B cell (primary cell): ENCODE measurements around the gene KLHL2. TPM values are rescaled to one million over a fixed set of nuclear protein-coding genes. Genes with fewer than 3 reads are reported as not detected.
"Not testable (repeated sequence)": the region's sequence is repeated elsewhere in the genome, so short reads cannot be mapped to it uniquely, and the experiment has no call there.

ENCODE experiments used
- ATAC-seq: fragments of 200-7000 bp; cut with Tn5 transposase; one replicate; pipeline ENCODE4 v1.10.0; 2021; ENCODE audit warnings: low read depth, mild to moderate bottlenecking, moderate number of reproducible peaks, moderate library complexity
- CTCF ChIA-PET: fragments of 350-600 bp; sonication (Branson Sonifier 250); formaldehyde crosslinking; loops from one replicate; lab custom pipeline; 2021; ENCODE audit warnings: antibody characterized with exemption, inconsistent platforms; lab: Charles Lee
- POLR2A ChIA-PET: fragments of 350-600 bp; sonication (Branson Sonifier 250); formaldehyde crosslinking; loops from one replicate; lab custom pipeline; 2021; ENCODE audit warnings: antibody characterized with exemption; lab: Charles Lee
- DNase-seq: peaks from one replicate; pipeline ENCODE4 v3.0.0; 2013
- H2AFZ ChIP-seq: 2 replicates; pipeline ENCODE4 v1.6.1; 2012; ENCODE audit warnings: mild to moderate bottlenecking, low read depth, low read length; ENCODE audit not compliant: insufficient read depth, poor library complexity, severe bottlenecking
- H3K27ac ChIP-seq, 2 donors: 1 replicate in 1 of 2; 2 replicates in 1 of 2; pipeline ENCODE4 v1.5.1; 2012 to 2013; ENCODE audit warnings: low read length in 2 of 2, mild to moderate bottlenecking in 2 of 2, moderate library complexity in 1 of 2
- H3K27me3 ChIP-seq, 4 experiments: fragments of 200-600 bp in 1 of 4; sonication (generic) in 1 of 4; replicated peaks in 1 of 4; 1 replicate in 2 of 4; 2 replicates in 2 of 4; pipeline versions ENCODE4 v1.6.1 to v1.7.0; 2013 to 2016; ENCODE audit warnings: low read length in 3 of 4, mild to moderate bottlenecking in 2 of 4, mixed read lengths in 1 of 4, moderate library complexity in 1 of 4; ENCODE audit not compliant: insufficient read depth in 4 of 4, control insufficient read depth in 3 of 4; ENCODE audit errors: control extremely low read depth in 1 of 4
- H3K36me3 ChIP-seq, 2 experiments: replicated peaks in 1 of 2; 1 replicate in 1 of 2; 2 replicates in 1 of 2; pipeline versions ENCODE4 v1.6.1 to v1.7.1; 2013; ENCODE audit warnings: low read length in 1 of 2; ENCODE audit not compliant: insufficient read depth in 2 of 2, control insufficient read depth in 1 of 2; ENCODE audit errors: control extremely low read depth in 1 of 2, extremely low read depth in 1 of 2
- H3K4me1 ChIP-seq, 2 donors: fragments of 200-600 bp in 1 of 2; sonication (generic) in 1 of 2; 1 replicate in 1 of 2; 2 replicates in 1 of 2; pipeline versions ENCODE4 v1.5.1 to v1.6.1; 2013 to 2017; ENCODE audit warnings: low read length in 2 of 2; ENCODE audit not compliant: control insufficient read depth in 2 of 2, insufficient read depth in 2 of 2
- H3K4me2 ChIP-seq: replicated peaks from 2 replicates; pipeline ENCODE3; 2012; ENCODE audit warnings: mild to moderate bottlenecking, low read depth, low read length; ENCODE audit not compliant: poor library complexity, severe bottlenecking
- H3K4me3 ChIP-seq, 5 experiments: fragments of 200-600 bp in 1 of 5; sonication (generic) in 1 of 5; 1 replicate in 3 of 5; 2 replicates in 2 of 5; pipeline versions ENCODE4 v1.5.1 to v1.7.0; 2011 to 2016; ENCODE audit warnings: low read length in 4 of 5, mild to moderate bottlenecking in 4 of 5, low read depth in 2 of 5, control low read depth in 1 of 5, moderate library complexity in 1 of 5; ENCODE audit not compliant: insufficient read depth in 1 of 5; ENCODE audit errors: control extremely low read depth in 1 of 5, extremely low read depth in 1 of 5
- H3K79me2 ChIP-seq: fragments of 200-600 bp; sonication (generic); one replicate; pipeline ENCODE4 v1.6.0; 2016; ENCODE audit warnings: low read length; ENCODE audit not compliant: control insufficient read depth, insufficient read depth
- H3K9ac ChIP-seq: fragments of 200-600 bp; sonication (generic); 2 replicates; pipeline ENCODE4 v1.6.1; 2017; ENCODE audit warnings: mild to moderate bottlenecking, low read length, moderate library complexity
- H3K9me3 ChIP-seq, 3 donors: one replicate each; pipeline versions ENCODE4 v1.6.1 to v1.7.1; 2013; ENCODE audit warnings: low read length in 2 of 3; ENCODE audit not compliant: control insufficient read depth in 2 of 3, insufficient read depth in 1 of 3; ENCODE audit errors: control extremely low read depth in 1 of 3
- H4K20me1 ChIP-seq: 2 replicates; pipeline ENCODE4 v1.6.0; 2012; ENCODE audit warnings: mild to moderate bottlenecking, low read length; ENCODE audit not compliant: insufficient read depth, control insufficient read depth, poor library complexity, severe bottlenecking
- H3K27ac Mint-ChIP-seq: one replicate; pipeline ENCODE4 v1.8.0; 2021; ENCODE audit warnings: mixed read lengths
- H3K27me3 Mint-ChIP-seq: one replicate; pipeline ENCODE4 v1.8.0; 2021; ENCODE audit warnings: mixed read lengths
- H3K4me1 Mint-ChIP-seq: one replicate; pipeline ENCODE4 v1.8.0; 2021; ENCODE audit warnings: mixed read lengths
- H3K4me3 Mint-ChIP-seq: one replicate; pipeline ENCODE4 v1.8.0; 2021; ENCODE audit warnings: mixed read lengths
- H3K9me3 Mint-ChIP-seq: one replicate; pipeline ENCODE4 v1.8.0; 2022; ENCODE audit warnings: mixed read lengths; ENCODE audit not compliant: insufficient read depth
- EZH2 ChIP-seq: IDR thresholded peaks from 2 replicates; pipeline ENCODE4 v1.6.1; 2012; ENCODE audit warnings: borderline replicate concordance, low read depth, mild to moderate bottlenecking, moderate library complexity, low read length; ENCODE audit not compliant: insufficient read depth, poor library complexity, severe bottlenecking
- WGBS: methylation state at CpG from one replicate; pipeline ENCODE4 v1.1.5; 2013; ENCODE audit warnings: missing lambda C conversion rate; ENCODE audit not compliant: insufficient coverage; 5-methylcytosine and 5-hydroxymethylcytosine counted together
- intact Hi-C: fragments of 100-400 bp; cut with micrococcal nuclease; formaldehyde crosslinking; loops from one replicate; pipeline ENCODE4 v1.10.0; 2022
- polyA plus RNA-seq: library from polyadenylated mRNA; depleted of rRNA; stranded (reverse); fragments of >200 nt; gene quantifications from 2 replicates; pipeline ENCODE4 v1.2.3, GENCODE V29; 2012
- total RNA-seq, 2 donors: library from RNA; stranded (reverse); fragments of 120-200 nt in 1 of 2; gene quantifications; 1 replicate in 1 of 2; 2 replicates in 1 of 2; pipeline versions ENCODE4 v1.2.3 to v1.2.4, GENCODE V29; 2013 to 2022
- TF ChIP-seq, protein P1 (sequence below): fragments of 200-600 bp; IDR thresholded peaks from one replicate; pipeline ENCODE4 v1.8.0; 2022; ENCODE audit warnings: antibody characterized with exemption, mild to moderate bottlenecking

The KLHL2 gene
- total and polyA plus RNA-seq, 2 donors (not counting 1 experiment from before 2014, with no cell fraction given), result 7.8 to 77.5 TPM

DNA sequence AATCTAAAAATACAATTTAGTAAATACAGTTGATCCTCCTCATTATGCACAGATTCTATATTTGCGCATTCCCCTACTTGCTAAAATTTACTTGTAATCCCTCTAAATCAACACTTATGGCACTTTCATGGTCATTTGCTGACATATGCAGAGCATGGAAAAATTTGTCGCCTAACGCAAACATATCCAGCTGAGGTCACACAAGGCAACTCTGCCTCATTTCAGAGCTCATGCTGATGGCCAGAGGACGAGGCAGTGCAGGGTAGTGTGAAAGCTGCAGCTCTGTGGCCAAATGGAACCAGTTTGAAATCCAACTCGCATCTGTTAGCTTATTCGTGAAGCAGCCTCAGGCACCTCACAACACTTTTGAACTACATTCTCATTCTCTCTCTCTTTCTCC, 39.7 kb upstream of the KLHL2 start:
- H3K27ac Mint-ChIP-seq, result no peak overlapping the region
- H3K27me3 ChIP-seq, result no peaks in the 10 kb centered on the region
- no peak overlapping the region for H3K27ac ChIP-seq
- no peak overlapping the region for H3K4me2 ChIP-seq
- TF ChIP-seq EZH2, result no peak
- TF ChIP-seq, protein P1, sequence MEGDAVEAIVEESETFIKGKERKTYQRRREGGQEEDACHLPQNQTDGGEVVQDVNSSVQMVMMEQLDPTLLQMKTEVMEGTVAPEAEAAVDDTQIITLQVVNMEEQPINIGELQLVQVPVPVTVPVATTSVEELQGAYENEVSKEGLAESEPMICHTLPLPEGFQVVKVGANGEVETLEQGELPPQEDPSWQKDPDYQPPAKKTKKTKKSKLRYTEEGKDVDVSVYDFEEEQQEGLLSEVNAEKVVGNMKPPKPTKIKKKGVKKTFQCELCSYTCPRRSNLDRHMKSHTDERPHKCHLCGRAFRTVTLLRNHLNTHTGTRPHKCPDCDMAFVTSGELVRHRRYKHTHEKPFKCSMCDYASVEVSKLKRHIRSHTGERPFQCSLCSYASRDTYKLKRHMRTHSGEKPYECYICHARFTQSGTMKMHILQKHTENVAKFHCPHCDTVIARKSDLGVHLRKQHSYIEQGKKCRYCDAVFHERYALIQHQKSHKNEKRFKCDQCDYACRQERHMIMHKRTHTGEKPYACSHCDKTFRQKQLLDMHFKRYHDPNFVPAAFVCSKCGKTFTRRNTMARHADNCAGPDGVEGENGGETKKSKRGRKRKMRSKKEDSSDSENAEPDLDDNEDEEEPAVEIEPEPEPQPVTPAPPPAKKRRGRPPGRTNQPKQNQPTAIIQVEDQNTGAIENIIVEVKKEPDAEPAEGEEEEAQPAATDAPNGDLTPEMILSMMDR, result no peak
- no peak overlapping the region for H2AFZ ChIP-seq
- POLR2A ChIA-PET, result no interaction called here
- no peak overlapping the region for H3K4me3 Mint-ChIP-seq
- CTCF ChIA-PET, result interaction anchor here (1.4 kb wide), 1 partner anchor 37 kb away, joined by 3 read pairs; no protein-coding TSS in a partner anchor
- H3K36me3 ChIP-seq, result no peaks in the 10 kb centered on the region
- no peaks in the 10 kb centered on the region for H4K20me1 ChIP-seq
- H3K4me1 Mint-ChIP-seq, result no peaks in the 10 kb centered on the region
- H3K9ac ChIP-seq, result no peak overlapping the region
- intact Hi-C loops, result no loop called here
- WGBS, result 97% methylated on average over 6 of the region's 6 CpGs
- DNase-seq (no peak), ATAC-seq (no peak)
- peaks cover 34% of the 10 kb centered on the region for H3K27me3 Mint-ChIP-seq
- no peaks in the 10 kb centered on the region for H3K79me2 ChIP-seq
- H3K9me3 Mint-ChIP-seq, result peaks cover 2% of the 10 kb centered on the region
- no peaks in the 10 kb centered on the region for H3K9me3 ChIP-seq
- H3K4me3 ChIP-seq, result no peak overlapping the region
- no peaks in the 10 kb centered on the region for H3K4me1 ChIP-seq

DNA sequence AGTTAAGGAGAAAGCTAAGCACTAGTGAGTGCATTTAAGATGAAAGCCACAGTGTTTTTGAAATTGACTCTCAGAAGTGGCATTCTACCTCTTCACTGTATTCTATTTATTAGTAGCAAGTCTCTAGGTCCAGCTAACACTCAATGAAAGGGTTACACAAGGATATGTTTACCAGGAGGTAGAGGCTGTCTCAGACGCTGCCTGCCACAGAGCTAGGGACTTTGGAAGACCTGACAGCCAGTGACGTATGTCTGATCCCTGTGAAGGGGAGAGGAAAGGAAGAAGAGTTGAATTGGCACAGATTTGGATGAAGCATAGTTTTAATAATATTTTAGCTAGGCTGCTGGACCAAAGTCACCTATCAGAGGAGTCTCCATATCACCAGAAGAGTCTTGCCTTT, 36.5 kb upstream of the KLHL2 start:
- no peak overlapping the region for H3K4me2 ChIP-seq
- Mint-ChIP-seq H3K27ac (no peak overlapping the region), H3K9me3 (peaks cover 2% of the 10 kb centered on the region), H3K27me3 (peaks cover 25% of the 10 kb centered on the region), H3K4me1 (no peaks in the 10 kb centered on the region), H3K4me3 (no peak overlapping the region)
- POLR2A ChIA-PET, result no interaction called here
- DNase-seq (no peak), ATAC-seq (no peak)
- H4K20me1 ChIP-seq, result no peaks in the 10 kb centered on the region
- H3K9me3 ChIP-seq, result peaks cover 0 to 3% (median 0%) of the 10 kb centered on the region in 3 donors
- H3K27ac ChIP-seq, result no peak overlapping the region
- no peak overlapping the region for H3K4me3 ChIP-seq
- no peak overlapping the region for H3K9ac ChIP-seq
- TF ChIP-seq, protein P1, result no peak
- no peak for TF ChIP-seq EZH2
- WGBS, result 75% methylated on average over 1 of the region's 2 CpGs
- H3K79me2 ChIP-seq, result no peaks in the 10 kb centered on the region
- H3K36me3 ChIP-seq, result no peaks in the 10 kb centered on the region
- no peak overlapping the region for H2AFZ ChIP-seq
- intact Hi-C loops, result no loop called here
- no peaks in the 10 kb centered on the region for H3K4me1 ChIP-seq
- no peaks in the 10 kb centered on the region for H3K27me3 ChIP-seq
- CTCF ChIA-PET, result interaction anchor here (1.1 kb wide), 1 partner anchor 185 kb away, joined by 6 read pairs; no protein-coding TSS in a partner anchor

DNA sequence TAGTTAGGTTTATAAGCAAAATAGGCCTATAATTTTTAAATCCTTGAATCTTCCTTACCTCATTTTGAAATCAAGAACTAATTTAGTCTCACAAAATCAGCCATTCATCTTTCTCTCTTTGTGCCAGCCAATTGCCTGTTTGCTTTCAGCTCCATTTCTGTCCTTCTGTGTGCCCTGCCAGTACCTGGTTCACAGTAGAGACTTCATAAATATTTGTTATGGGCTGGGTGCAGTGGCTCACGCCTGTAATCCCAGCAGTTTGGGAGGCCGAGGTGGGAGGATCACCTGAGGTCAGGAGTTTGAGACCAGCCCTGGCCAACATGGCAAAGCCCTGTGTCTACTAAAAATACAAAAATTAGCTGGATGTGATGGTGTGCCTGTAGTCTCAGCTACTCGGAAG, 31.9 kb upstream of the KLHL2 start:
- peaks cover 11% of the 10 kb centered on the region for H3K27me3 Mint-ChIP-seq
- H4K20me1 ChIP-seq, H3K27me3 ChIP-seq, H3K27ac Mint-ChIP-seq, ATAC-seq, H3K4me1 Mint-ChIP-seq, DNase-seq, H3K4me3 Mint-ChIP-seq, H3K36me3 ChIP-seq, intact Hi-C loops, H3K9me3 ChIP-seq, H3K27ac ChIP-seq, H3K9me3 Mint-ChIP-seq, H3K4me3 ChIP-seq, H3K9ac ChIP-seq, H3K79me2 ChIP-seq, H2AFZ ChIP-seq, POLR2A ChIA-PET, H3K4me2 ChIP-seq: not testable (repeated sequence)
- CTCF ChIA-PET, result interaction anchor here (0.9 kb wide), 1 partner anchor 63 kb away, joined by 3 read pairs; the partner anchor contains the start of gene TMEM192
- H3K4me1 ChIP-seq, result peaks cover 9 to 11% of the 10 kb centered on the region in 2 donors
- WGBS, result 100% methylated on average over 3 of the region's 3 CpGs
